Peyer's patch (tissue), 4 donors: ENCODE results near the gene FUT4.

Experiments
- CTCF ChIP-seq, 6 experiments: fragments of 450-650 bp in 4 of 6; fragments of 200-600 bp in 2 of 6; sonication (generic) in 1 of 6; IDR thresholded peaks; one replicate each; pipeline ENCODE4 v1.5.1; 2017 to 2019; ENCODE audit warnings: antibody characterized with exemption in 6 of 6, mild to moderate bottlenecking in 3 of 6, moderate library complexity in 1 of 6
- POLR2A ChIP-seq, 2 donors: fragments of 450-650 bp; IDR thresholded peaks; one replicate each; pipeline ENCODE4 v1.5.1; 2017; ENCODE audit warnings: antibody characterized with exemption in 2 of 2, mild to moderate bottlenecking in 2 of 2, moderate library complexity in 2 of 2

- TF ChIP-seq CTCF (IDR thresholded peaks at IDR 0.05) (no peak), POLR2A (IDR thresholded peaks at IDR 0.05) (no peak)
Observed at GRCh38 chr11:94590352-94591041, 46.8 kb downstream of the FUT4 start.
